Activated T-cell treated with anti-CD3 and anti-CD28 coated beads, Interleukin-2, amount 50 U/mL, for 72 hours (primary cell): ENCODE results near the gene AGR2. TPM values are rescaled to one million over a fixed set of nuclear protein-coding genes. Genes with fewer than 3 reads are reported as not detected.

ENCODE experiments used
- ATAC-seq, 2 donors: fragments of 150-1000 bp; cut with Tn5 transposase; replicated peaks in 1 of 2; 2 replicates each; pipeline ENCODE4 v1.10.0; 2021; ENCODE audit warnings: moderate library complexity in 2 of 2, mild to moderate bottlenecking in 1 of 2
- DNase-seq, 2 donors: peaks; one replicate each; pipeline ENCODE4 v3.0.0; 2021 to 2022; ENCODE audit warnings: mixed read lengths in 1 of 2
- H3K27ac Mint-ChIP-seq: one replicate; pipeline ENCODE4 v1.8.0; 2022; ENCODE audit warnings: mild to moderate bottlenecking, moderate library complexity, mixed read lengths
- H3K27me3 Mint-ChIP-seq: one replicate; pipeline ENCODE4 v1.8.0; 2022; ENCODE audit warnings: low read depth, mixed read lengths
- H3K36me3 Mint-ChIP-seq, 2 donors: one replicate each; pipeline ENCODE4 v1.8.0; 2022; ENCODE audit warnings: mixed read lengths in 2 of 2, mild to moderate bottlenecking in 1 of 2; ENCODE audit not compliant: insufficient read depth in 2 of 2
- H3K4me1 Mint-ChIP-seq: one replicate; pipeline ENCODE4 v1.8.0; 2022; ENCODE audit warnings: low read depth, mixed read lengths
- H3K4me3 Mint-ChIP-seq, 2 donors: one replicate each; pipeline ENCODE4 v1.8.0; 2022; ENCODE audit warnings: mild to moderate bottlenecking in 2 of 2, mixed read lengths in 2 of 2, moderate library complexity in 2 of 2
- H3K9me3 Mint-ChIP-seq, 2 donors: one replicate each; pipeline ENCODE4 v1.8.0; 2022; ENCODE audit warnings: mixed read lengths in 2 of 2
- total RNA-seq, 2 donors: library from RNA; stranded (reverse); gene quantifications; one replicate each; pipeline ENCODE4 v1.2.3, GENCODE V29; 2022

Gene AGR2
- total RNA-seq, 2 donors from 2014 or later = not detected

- no peaks in the 10 kb centered on the region for H3K9me3 Mint-ChIP-seq
- DNase-seq (no peak), ATAC-seq (no peak)
- H3K4me1 Mint-ChIP-seq = no peaks in the 10 kb centered on the region
- H3K27ac Mint-ChIP-seq = no peak overlapping the region
- H3K27me3 Mint-ChIP-seq = no peaks in the 10 kb centered on the region
- H3K4me3 Mint-ChIP-seq = no peak overlapping the region
- H3K36me3 Mint-ChIP-seq = no peaks in the 10 kb centered on the region
These were observed 33.6 kb upstream of the AGR2 start for GRCh38 chr7:16838386-16838785.

- Mint-ChIP-seq H3K4me1 (no peaks in the 10 kb centered on the region), H3K4me3 (no peak overlapping the region), H3K27ac (no peak overlapping the region), H3K36me3 (no peaks in the 10 kb centered on the region), H3K9me3 (no peaks in the 10 kb centered on the region), H3K27me3 (no peaks in the 10 kb centered on the region)
- no peak for ATAC-seq
- DNase-seq = no peak
These were observed 31.7 kb upstream of the AGR2 start for GRCh38 chr7:16836481-16836880.

DNA sequence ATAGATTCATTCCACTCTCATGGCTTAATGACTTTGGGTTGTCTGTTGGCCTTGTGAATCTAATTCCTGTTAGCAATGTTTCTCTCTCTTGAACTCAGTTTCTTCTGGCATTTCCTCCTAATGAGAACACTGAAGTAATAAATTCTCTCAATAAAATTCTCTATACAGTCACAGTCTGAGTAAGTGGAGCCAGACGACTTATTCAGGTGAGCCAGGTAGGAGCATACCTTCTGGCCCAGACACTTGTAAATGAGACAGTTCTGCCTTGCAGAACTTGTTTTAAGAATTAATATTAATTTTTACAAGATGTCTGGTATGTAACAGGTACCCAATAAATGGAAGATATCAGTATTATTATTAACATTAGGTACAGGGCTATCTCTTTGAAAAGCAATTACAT, 28.6 kb upstream of the AGR2 start:
- no peaks in the 10 kb centered on the region for H3K4me1 Mint-ChIP-seq
- H3K36me3 Mint-ChIP-seq = no peaks in the 10 kb centered on the region
- no peak for ATAC-seq
- no peak overlapping the region for H3K4me3 Mint-ChIP-seq
- H3K27me3 Mint-ChIP-seq = no peaks in the 10 kb centered on the region
- H3K27ac Mint-ChIP-seq = no peak overlapping the region
- DNase-seq = no peak
- H3K9me3 Mint-ChIP-seq = peaks cover 0 to 6% of the 10 kb centered on the region in 2 donors

- Mint-ChIP-seq H3K9me3 (peaks cover 0 to 6% of the 10 kb centered on the region in 2 donors), H3K36me3 (no peaks in the 10 kb centered on the region), H3K27me3 (no peaks in the 10 kb centered on the region), H3K27ac (no peak overlapping the region), H3K4me1 (no peaks in the 10 kb centered on the region), H3K4me3 (no peak overlapping the region)
- ATAC-seq (no peak), DNase-seq (no peak)
These were observed 21.3 kb upstream of the AGR2 start for GRCh38 chr7:16826060-16826459.

DNA sequence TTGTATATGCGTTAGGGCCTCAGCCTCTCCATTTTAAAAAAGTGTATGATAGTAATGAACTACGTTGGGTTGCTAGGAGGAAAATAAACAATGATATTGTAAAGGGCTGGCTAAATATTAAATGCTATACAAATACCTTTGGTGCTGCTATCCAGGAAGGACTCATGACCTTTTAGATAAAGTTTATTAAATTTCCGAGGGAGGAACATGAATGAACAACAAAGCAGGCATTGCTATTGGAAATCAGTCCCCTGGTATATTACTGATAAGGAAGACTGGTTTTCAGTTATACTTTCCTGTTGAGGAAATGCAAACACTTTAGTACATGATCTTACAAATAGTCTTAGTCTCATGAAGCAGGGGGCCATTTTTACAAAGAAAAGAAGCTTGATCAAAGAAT, 17.2 kb upstream of the AGR2 start:
- no peak overlapping the region for H3K4me3 Mint-ChIP-seq

DNA sequence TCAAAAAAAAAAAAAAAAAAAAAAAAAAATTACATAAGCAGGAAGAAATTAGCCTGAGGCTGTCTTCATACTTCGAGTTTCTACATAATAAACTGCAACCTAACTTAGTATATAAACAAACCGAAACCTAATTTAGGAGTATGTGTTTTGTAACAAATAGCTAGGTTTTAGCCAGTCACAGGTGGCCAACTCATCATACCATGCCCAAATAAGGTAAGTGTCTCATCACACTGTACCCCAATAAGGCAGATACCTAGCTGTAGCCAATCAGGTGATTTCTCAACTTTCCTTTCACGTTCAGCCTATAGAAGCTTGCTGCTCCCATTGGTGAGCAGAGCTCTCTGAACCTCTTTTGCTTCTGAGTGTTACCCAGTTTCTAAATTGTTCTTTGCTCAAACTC, 13.9 kb upstream of the AGR2 start:
- no peaks in the 10 kb centered on the region for H3K36me3 Mint-ChIP-seq
- H3K27me3 Mint-ChIP-seq = no peaks in the 10 kb centered on the region
- H3K27ac Mint-ChIP-seq = no peak overlapping the region
- peaks cover 0 to 2% of the 10 kb centered on the region in 2 donors for H3K9me3 Mint-ChIP-seq
- ATAC-seq (no peak), DNase-seq (no peak)
- H3K4me3 Mint-ChIP-seq = no peak overlapping the region
- no peaks in the 10 kb centered on the region for H3K4me1 Mint-ChIP-seq

More for the DNA sequence above, 17.2 kb upstream of the AGR2 start:
- ATAC-seq (no peak), DNase-seq (no peak)
- no peak overlapping the region for H3K27ac Mint-ChIP-seq
- peaks cover 0 to 2% of the 10 kb centered on the region in 2 donors for H3K9me3 Mint-ChIP-seq
- H3K36me3 Mint-ChIP-seq = no peaks in the 10 kb centered on the region
- H3K4me1 Mint-ChIP-seq = no peaks in the 10 kb centered on the region
- H3K27me3 Mint-ChIP-seq = no peaks in the 10 kb centered on the region

GRCh38 chr7:16817536-16817935, 12.7 kb upstream of the AGR2 start:
- ATAC-seq (no peak), DNase-seq (no peak)
- no peaks in the 10 kb centered on the region for H3K36me3 Mint-ChIP-seq
- no peak overlapping the region for H3K4me3 Mint-ChIP-seq
- H3K27me3 Mint-ChIP-seq = no peaks in the 10 kb centered on the region
- H3K9me3 Mint-ChIP-seq = peaks cover 0 to 2% of the 10 kb centered on the region in 2 donors
- H3K27ac Mint-ChIP-seq = no peak overlapping the region
- no peaks in the 10 kb centered on the region for H3K4me1 Mint-ChIP-seq

- DNase-seq (no peak), ATAC-seq (no peak)
- Mint-ChIP-seq H3K36me3 (no peaks in the 10 kb centered on the region), H3K9me3 (peaks cover 0 to 2% of the 10 kb centered on the region in 2 donors), H3K4me3 (no peak overlapping the region), H3K27ac (no peak overlapping the region), H3K4me1 (no peaks in the 10 kb centered on the region), H3K27me3 (no peaks in the 10 kb centered on the region)
These were observed 12.0 kb upstream of the AGR2 start for GRCh38 chr7:16816824-16817223.

GRCh38 chr7:16815001-16815400, 10.2 kb upstream of the AGR2 start:
- ATAC-seq = no peak
- H3K9me3 Mint-ChIP-seq = no peaks in the 10 kb centered on the region
- H3K4me3 Mint-ChIP-seq = no peak overlapping the region
- DNase-seq = no peak
- H3K27me3 Mint-ChIP-seq = no peaks in the 10 kb centered on the region
- no peaks in the 10 kb centered on the region for H3K4me1 Mint-ChIP-seq
- no peaks in the 10 kb centered on the region for H3K36me3 Mint-ChIP-seq
- H3K27ac Mint-ChIP-seq = no peak overlapping the region

DNA sequence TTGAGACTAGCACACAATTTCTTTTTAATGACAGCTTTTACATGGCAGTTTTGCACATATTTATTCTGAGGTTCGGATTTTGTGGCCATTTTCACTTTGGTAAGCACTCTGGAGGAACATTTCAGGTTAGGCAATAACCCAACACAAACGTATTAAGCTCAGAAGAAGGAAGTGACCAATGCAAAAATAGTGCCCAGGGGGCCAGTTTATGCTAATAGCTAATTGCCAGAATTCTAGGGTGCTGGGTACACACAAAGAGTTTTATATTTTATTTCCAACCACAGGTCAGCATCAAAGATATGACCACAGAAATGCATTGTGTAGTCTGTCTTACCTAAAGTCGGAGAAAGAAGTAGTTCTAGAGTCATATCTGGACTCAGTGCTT, 8.4 kb upstream of the AGR2 start:
- no peak overlapping the region for H3K4me3 Mint-ChIP-seq
- H3K9me3 Mint-ChIP-seq = no peaks in the 10 kb centered on the region
- ATAC-seq = no peak
- H3K36me3 Mint-ChIP-seq = no peaks in the 10 kb centered on the region
- peaks cover 7% of the 10 kb centered on the region for H3K27me3 Mint-ChIP-seq
- H3K27ac Mint-ChIP-seq = no peak overlapping the region
- H3K4me1 Mint-ChIP-seq = no peaks in the 10 kb centered on the region
- DNase-seq = no peak

DNA sequence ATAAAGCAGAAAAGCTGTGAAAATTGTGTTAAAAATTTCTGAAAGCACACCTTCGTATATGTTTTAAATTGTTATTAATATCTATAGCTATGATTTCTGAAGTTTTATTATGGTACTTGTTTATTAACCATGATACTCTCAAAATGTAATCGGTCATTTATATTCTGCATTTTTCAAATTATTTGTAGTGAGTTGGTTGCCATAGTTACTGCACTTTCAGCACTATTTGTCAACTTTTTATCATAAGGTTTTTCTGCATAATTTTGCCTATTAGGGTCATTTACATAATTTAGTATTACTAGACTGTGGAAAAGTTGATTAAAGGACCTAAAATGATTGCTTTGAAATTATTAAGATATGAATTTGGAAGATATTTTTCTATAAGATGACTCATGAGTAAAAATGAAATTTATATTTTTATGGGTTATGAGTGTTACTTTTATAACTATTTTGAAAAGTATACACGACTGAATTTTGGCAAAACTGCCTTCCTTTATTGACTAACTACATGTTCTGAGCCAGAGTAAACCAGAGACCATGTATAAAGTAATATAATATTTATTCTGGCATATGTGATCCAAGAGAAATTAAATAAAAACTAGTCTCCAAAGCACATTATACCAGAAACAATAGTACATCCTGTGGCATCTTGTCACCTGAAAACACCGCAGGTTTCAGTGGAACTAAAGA, 7.9 kb upstream of the AGR2 start:
- DNase-seq (no peak), ATAC-seq (no peak)
- H3K36me3 Mint-ChIP-seq = no peaks in the 10 kb centered on the region
- H3K27ac Mint-ChIP-seq = no peak overlapping the region
- H3K9me3 Mint-ChIP-seq = no peaks in the 10 kb centered on the region
- H3K27me3 Mint-ChIP-seq = peaks cover 7% of the 10 kb centered on the region
- no peaks in the 10 kb centered on the region for H3K4me1 Mint-ChIP-seq
- no peak overlapping the region for H3K4me3 Mint-ChIP-seq

DNA sequence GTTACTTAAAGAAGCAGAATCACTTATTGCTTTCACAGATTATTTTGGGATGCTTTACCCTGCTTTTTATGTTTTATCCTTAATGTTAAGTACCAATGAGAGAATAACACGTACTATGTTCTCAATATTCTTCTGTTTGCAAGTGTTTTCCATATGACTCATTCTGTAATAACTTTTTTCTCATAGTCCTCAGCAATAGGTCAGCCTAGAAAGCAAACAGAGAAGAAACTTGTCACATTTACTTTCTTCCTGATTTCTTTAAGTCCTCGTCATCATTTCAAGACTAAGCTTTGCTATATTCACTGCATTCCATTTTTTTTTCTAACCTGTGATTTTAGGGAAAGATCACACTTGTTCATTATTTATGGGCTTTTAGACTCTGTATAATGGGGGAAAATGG, 6.8 kb upstream of the AGR2 start:
- H3K9me3 Mint-ChIP-seq = no peaks in the 10 kb centered on the region
- H3K36me3 Mint-ChIP-seq = no peaks in the 10 kb centered on the region
- no peak for DNase-seq
- no peak overlapping the region for H3K4me3 Mint-ChIP-seq
- H3K4me1 Mint-ChIP-seq = no peaks in the 10 kb centered on the region
- peaks cover 7% of the 10 kb centered on the region for H3K27me3 Mint-ChIP-seq
- ATAC-seq = no peak
- no peak overlapping the region for H3K27ac Mint-ChIP-seq

GRCh38 chr7:16810573-16810972, 5.8 kb upstream of the AGR2 start:
- no peaks in the 10 kb centered on the region for H3K4me1 Mint-ChIP-seq
- ATAC-seq (no peak), DNase-seq (no peak)
- H3K36me3 Mint-ChIP-seq = no peaks in the 10 kb centered on the region
- no peak overlapping the region for H3K27ac Mint-ChIP-seq
- no peak overlapping the region for H3K4me3 Mint-ChIP-seq
- H3K27me3 Mint-ChIP-seq = peaks cover 8% of the 10 kb centered on the region
- no peaks in the 10 kb centered on the region for H3K9me3 Mint-ChIP-seq

GRCh38 chr7:16810112-16810511, 5.3 kb upstream of the AGR2 start:
- H3K36me3 Mint-ChIP-seq = no peaks in the 10 kb centered on the region
- no peak overlapping the region for H3K27ac Mint-ChIP-seq
- ATAC-seq = no peak
- no peak for DNase-seq
- H3K4me3 Mint-ChIP-seq = no peak overlapping the region
- no peaks in the 10 kb centered on the region for H3K9me3 Mint-ChIP-seq
- peaks cover 12% of the 10 kb centered on the region for H3K27me3 Mint-ChIP-seq
- H3K4me1 Mint-ChIP-seq = no peaks in the 10 kb centered on the region
